H1 (cell line): ENCODE results near the gene SVIL. TPM values are rescaled to one million over a fixed set of nuclear protein-coding genes. Genes with fewer than 3 reads are reported as not detected.
"Not testable (repeated sequence)": the region's sequence is repeated elsewhere in the genome, so short reads cannot be mapped to it uniquely, and the experiment has no call there.

Experiments
- CTCF ChIA-PET: fragments of 300-600 bp; sonication (Branson Sonifier 250); formaldehyde crosslinking; loops from one replicate; lab custom pipeline; 2021; ENCODE audit not compliant: partially characterized antibody; lab: Charles Lee
- POLR2A ChIA-PET: fragments of 300-600 bp; sonication (Branson Sonifier 250); formaldehyde crosslinking; loops from one replicate; lab custom pipeline; 2021; ENCODE audit warnings: inconsistent platforms; ENCODE audit not compliant: partially characterized antibody; lab: Charles Lee
- DNase-seq, 2 experiments: peaks; one replicate each; pipeline versions ENCODE4 v3.0.0 to v3.0.0-alpha.2; 2010 to 2022; ENCODE audit warnings: low spot score in 2 of 2, low read depth in 1 of 2, mixed read lengths in 1 of 2
- FAIRE-seq: peaks from 2 replicates; lab custom pipeline; 2011; peaks lifted over from hg19 to GRCh38; lab: Jason Lieb, UNC
- H2AFZ ChIP-seq: 2 replicates; pipeline ENCODE4 v1.8.1; 2012; ENCODE audit warnings: low read length, inconsistent platforms
- H2AK5ac ChIP-seq: 2 replicates; pipeline ENCODE4 v1.6.1; 2013; ENCODE audit warnings: low read depth, low read length
- H2BK120ac ChIP-seq: replicated peaks from 2 replicates; pipeline ENCODE3; 2013; ENCODE audit warnings: low read depth, low read length, inconsistent platforms
- H2BK12ac ChIP-seq: 2 replicates; pipeline ENCODE4 v1.6.1; 2013; ENCODE audit warnings: low read depth, low read length
- H2BK15ac ChIP-seq: 2 replicates; pipeline ENCODE4 v1.6.1; 2013; ENCODE audit warnings: low read length
- H2BK20ac ChIP-seq: 2 replicates; pipeline ENCODE4 v1.6.1; 2013; ENCODE audit warnings: low read length
- H2BK5ac ChIP-seq: 2 replicates; pipeline ENCODE4 v1.6.1; 2013; ENCODE audit warnings: low read depth, low read length
- H3K14ac ChIP-seq: 2 replicates; pipeline ENCODE4 v1.6.1; 2013; ENCODE audit warnings: inconsistent platforms; ENCODE audit not compliant: insufficient read length
- H3K18ac ChIP-seq: 2 replicates; pipeline ENCODE4 v1.6.1; 2013; ENCODE audit warnings: low read length; ENCODE audit errors: extremely low read depth
- H3K23ac ChIP-seq: 2 replicates; pipeline ENCODE4 v1.6.1; 2013; ENCODE audit warnings: inconsistent platforms; ENCODE audit not compliant: insufficient read length
- H3K23me2 ChIP-seq: 2 replicates; pipeline ENCODE4 v1.6.1; 2013; ENCODE audit warnings: low read depth, low read length
- H3K27ac ChIP-seq: 2 replicates; pipeline ENCODE4 v1.6.1; 2011; ENCODE audit warnings: low read depth, low read length, inconsistent platforms
- H3K27me3 ChIP-seq, 4 experiments: replicated peaks in 1 of 4; 1 replicate in 1 of 4; 2 replicates in 3 of 4; pipeline versions ENCODE4 v1.6.1 to v1.8.1; 2011 to 2013; ENCODE audit warnings: low read length in 3 of 4, mild to moderate bottlenecking in 3 of 4, inconsistent platforms in 2 of 4, mixed read lengths in 2 of 4, moderate library complexity in 1 of 4; ENCODE audit not compliant: control insufficient read depth in 3 of 4, insufficient read depth in 3 of 4; ENCODE audit errors: extremely low read depth in 1 of 4
- H3K36me3 ChIP-seq, 4 experiments: 2 replicates each; pipeline versions ENCODE4 v1.6.1 to v1.8.1; 2011 to 2013; ENCODE audit warnings: mild to moderate bottlenecking in 4 of 4, low read length in 3 of 4, moderate library complexity in 2 of 4, control low read depth in 1 of 4, inconsistent platforms in 1 of 4; ENCODE audit not compliant: insufficient read depth in 4 of 4, control insufficient read depth in 2 of 4
- H3K4ac ChIP-seq: replicated peaks from 2 replicates; pipeline ENCODE3; 2013; ENCODE audit warnings: low read length, low read depth, mixed read lengths, inconsistent platforms; ENCODE audit not compliant: insufficient read length
- H3K4me1 ChIP-seq, 4 experiments: replicated peaks in 1 of 4; 1 replicate in 1 of 4; 2 replicates in 3 of 4; pipeline versions ENCODE4 v1.6.1 to v1.8.1; 2011 to 2013; ENCODE audit warnings: low read length in 3 of 4, inconsistent platforms in 2 of 4, mixed read lengths in 1 of 4; ENCODE audit not compliant: insufficient read depth in 4 of 4, control insufficient read depth in 3 of 4
- H3K4me2 ChIP-seq, 2 experiments: 2 replicates each; pipeline versions ENCODE4 v1.6.1 to v1.8.1; 2011 to 2013; ENCODE audit warnings: low read depth in 2 of 2, low read length in 2 of 2, control low read depth in 1 of 2, inconsistent platforms in 1 of 2, mild to moderate bottlenecking in 1 of 2; ENCODE audit not compliant: insufficient read depth in 1 of 2
- H3K4me3 ChIP-seq, 4 experiments: fragments of 200-600, 300-600 bp in 1 of 4; sonication (generic), shearing (Covaris generic), sonication (Bioruptor Twin) in 1 of 4; 2 replicates each; pipeline versions ENCODE4 v1.5.1 to v1.8.1; 2011 to 2016; ENCODE audit warnings: low read length in 4 of 4, low read depth in 3 of 4, control low read depth in 2 of 4, inconsistent platforms in 2 of 4, mild to moderate bottlenecking in 2 of 4, mixed read lengths in 1 of 4, moderate library complexity in 1 of 4; ENCODE audit not compliant: insufficient read depth in 2 of 4; ENCODE audit errors: extremely low read depth in 1 of 4
- H3K56ac ChIP-seq: replicated peaks from 2 replicates; pipeline ENCODE3; 2013; ENCODE audit warnings: low read depth, mild to moderate bottlenecking, mixed read lengths, low read length, inconsistent platforms; ENCODE audit not compliant: insufficient read length
- H3K79me1 ChIP-seq: 2 replicates; pipeline ENCODE4 v1.6.1; 2013; ENCODE audit warnings: low read depth, low read length, control low read depth
- H3K79me2 ChIP-seq, 2 experiments: 2 replicates each; pipeline versions ENCODE4 v1.6.1 to v1.8.1; 2012 to 2013; ENCODE audit warnings: low read length in 2 of 2, mild to moderate bottlenecking in 2 of 2, inconsistent platforms in 1 of 2; ENCODE audit not compliant: insufficient read depth in 2 of 2, control insufficient read depth in 1 of 2
- H3K9ac ChIP-seq, 4 experiments: replicated peaks in 1 of 4; 1 replicate in 1 of 4; 2 replicates in 3 of 4; pipeline versions ENCODE4 v1.6.1 to v1.8.1; 2011 to 2013; ENCODE audit warnings: low read depth in 3 of 4, low read length in 3 of 4, control low read depth in 2 of 4, mild to moderate bottlenecking in 2 of 4, moderate library complexity in 2 of 4, inconsistent platforms in 1 of 4; ENCODE audit errors: extremely low read depth in 1 of 4
- H3K9me3 ChIP-seq, 2 experiments: 2 replicates each; pipeline versions ENCODE4 v1.6.1 to v1.8.1; 2012 to 2013; ENCODE audit warnings: mild to moderate bottlenecking in 2 of 2, moderate library complexity in 2 of 2, control low read depth in 1 of 2, inconsistent platforms in 1 of 2, low read depth in 1 of 2, low read length in 1 of 2, mixed read lengths in 1 of 2; ENCODE audit not compliant: insufficient read depth in 2 of 2
- H4K20me1 ChIP-seq, 2 experiments: replicated peaks in 1 of 2; 2 replicates each; pipeline versions ENCODE3 to v1.8.1; 2011 to 2013; ENCODE audit warnings: inconsistent platforms in 2 of 2, low read length in 2 of 2, mild to moderate bottlenecking in 1 of 2; ENCODE audit not compliant: insufficient read depth in 2 of 2, control insufficient read depth in 1 of 2
- H4K5ac ChIP-seq: 2 replicates; pipeline ENCODE4 v1.6.1; 2013; ENCODE audit warnings: low read length, low read depth, mixed read lengths, inconsistent platforms; ENCODE audit not compliant: insufficient read length
- H4K8ac ChIP-seq: 2 replicates; pipeline ENCODE4 v1.8.0; 2013; ENCODE audit warnings: mild to moderate bottlenecking, moderate library complexity, low read length, inconsistent platforms; ENCODE audit not compliant: insufficient read depth; ENCODE audit errors: extremely low read depth
- H4K91ac ChIP-seq: replicated peaks from 2 replicates; pipeline ENCODE3; 2013; ENCODE audit warnings: low read length, mixed read lengths, inconsistent platforms; ENCODE audit not compliant: insufficient read length
- WGBS, 2 experiments: shearing (Covaris generic) in 1 of 2; methylation state at CpG; one replicate each; pipeline versions ENCODE4 v1.1.6 to v1.1.7; 2013 to 2015; ENCODE audit warnings: low lambda C conversion rate in 2 of 2, mixed read lengths in 2 of 2, inconsistent platforms in 1 of 2, low coverage in 1 of 2, missing lambda C conversion rate in 1 of 2; ENCODE audit not compliant: insufficient replicate concordance in 2 of 2, insufficient coverage in 1 of 2, insufficient read length in 1 of 2; ENCODE audit errors: extremely low coverage in 1 of 2, missing lambda C conversion rate in 1 of 2; 5-methylcytosine and 5-hydroxymethylcytosine counted together
- polyA plus RNA-seq, 7 experiments: library from polyadenylated mRNA; depleted of rRNA in 3 of 7; stranded (reverse) in 5 of 7; unstranded in 2 of 7; fragments of >200 nt in 5 of 7; fragments of 200-250 nt in 2 of 7; gene quantifications; 1 replicate in 5 of 7; 2 replicates in 1 of 7; 4 replicates in 1 of 7; pipeline versions ENCODE4 v1.2.1 to v1.2.3, GENCODE V29; 2011 to 2013; ENCODE audit warnings: missing spikeins in 2 of 7, mixed read lengths in 2 of 7
- total RNA-seq: library from RNA; stranded (reverse); fragmentation: NEBNext Ultra II Directional; extraction: Animal tissue kit (Norgen Biotek cat#: 25700); gene quantifications from 2 replicates; pipeline ENCODE4 v1.2.1, GENCODE V29; 2021

Gene SVIL
- total and polyA plus RNA-seq, 2 of the 8 experiments (the other 6 are each of a cell fraction or from before 2014, with no cell fraction given): 4.7 to 15.4 TPM

DNA sequence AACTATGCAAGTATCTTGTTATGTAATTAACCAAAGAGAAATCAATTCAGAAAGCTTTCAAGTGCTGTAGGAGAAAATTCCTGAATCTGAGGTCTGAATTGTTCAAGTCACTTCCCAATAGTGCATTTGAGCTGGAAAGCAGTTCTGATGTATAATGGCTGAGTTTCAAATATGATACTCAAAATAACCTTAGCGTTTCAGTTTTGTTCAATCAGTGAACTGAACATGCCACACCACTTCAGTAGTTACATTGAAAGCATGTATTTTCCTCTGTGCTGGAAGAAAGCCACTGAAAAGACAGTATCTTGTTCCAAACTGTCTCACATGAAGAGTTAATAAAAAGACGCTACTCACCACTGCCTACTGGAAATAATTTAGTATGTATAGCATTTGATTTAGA lies 64.5 kb downstream of the SVIL start:
- H2BK120ac ChIP-seq, H3K27me3 ChIP-seq, H4K20me1 ChIP-seq, H4K91ac ChIP-seq, H3K9ac ChIP-seq, H3K4ac ChIP-seq, H3K23ac ChIP-seq, H3K4me1 ChIP-seq, H3K27ac ChIP-seq, H3K4me3 ChIP-seq, H3K14ac ChIP-seq, H3K36me3 ChIP-seq, H3K56ac ChIP-seq, H2AFZ ChIP-seq, H3K4me2 ChIP-seq, H3K18ac ChIP-seq, H3K79me1 ChIP-seq, H4K5ac ChIP-seq, H2BK15ac ChIP-seq, H3K23me2 ChIP-seq, H2BK12ac ChIP-seq, H3K9me3 ChIP-seq, H2BK5ac ChIP-seq, H2BK20ac ChIP-seq, H2AK5ac ChIP-seq, FAIRE-seq, POLR2A ChIA-PET, H3K79me2 ChIP-seq, H4K8ac ChIP-seq, DNase-seq: not testable (repeated sequence)
- CTCF ChIA-PET: interaction anchor here (0.7 to 2.9 kb wide), 5 partner anchors 11 to 48 kb away, joined by 3 to 11 read pairs (median 4); no protein-coding TSS in a partner anchor
- 84% methylated on average over 2 of the region's 2 CpGs; no CpG with 5 or more reads in 1 of the 2 experiments for WGBS, 2 experiments
